BJ (cell line): Measurements from ENCODE around the gene ABCG4. TPM values are rescaled to one million over a fixed set of nuclear protein-coding genes. Genes with fewer than 3 reads are reported as not detected.
"Not testable (repeated sequence)": the region's sequence is repeated elsewhere in the genome, so short reads cannot be mapped to it uniquely, and the experiment has no call there.

ENCODE experiments used
- CTCF ChIA-PET: fragments of 350-600 bp; formaldehyde crosslinking; extraction: SDS; loops from one replicate; lab custom pipeline; 2021; ENCODE audit warnings: antibody characterized with exemption, inconsistent platforms; lab: Yijun Ruan, JAX
- POLR2A ChIA-PET: fragments of 300-600 bp; sonication (Branson Sonifier 250); formaldehyde crosslinking; extraction: SDS; loops from one replicate; lab custom pipeline; 2021; ENCODE audit warnings: antibody characterized with exemption; lab: Charles Lee
- DNase-seq: peaks from one replicate; pipeline ENCODE4 v3.0.0-alpha.2; 2011; ENCODE audit warnings: low read depth
- H3K27me3 ChIP-seq: 2 replicates; pipeline ENCODE4 v1.6.0; 2011; ENCODE audit warnings: low read length; ENCODE audit not compliant: control insufficient read depth, insufficient read depth
- H3K36me3 ChIP-seq: 2 replicates; pipeline ENCODE4 v1.5.1; 2011; ENCODE audit warnings: low read length; ENCODE audit not compliant: control insufficient read depth, insufficient read depth
- H3K4me3 ChIP-seq: 2 replicates; pipeline ENCODE4 v1.5.1; 2011; ENCODE audit warnings: low read depth, mild to moderate bottlenecking, control low read depth, low read length
- polyA plus RNA-seq: library from polyadenylated mRNA; depleted of rRNA; stranded (reverse); fragments of >200 nt; gene quantifications from 2 replicates; pipeline ENCODE4 v1.2.3, GENCODE V29; 2011
- TF ChIP-seq, protein P1 (sequence below): IDR thresholded peaks from 2 replicates; pipeline ENCODE4 v1.5.1; 2011; ENCODE audit warnings: low read depth, mild to moderate bottlenecking, control low read depth, inconsistent platforms, low read length, moderate library complexity; ENCODE audit not compliant: insufficient read depth

ABCG4 gene
- polyA plus RNA-seq, 1 experiment = 0.17 TPM

DNA sequence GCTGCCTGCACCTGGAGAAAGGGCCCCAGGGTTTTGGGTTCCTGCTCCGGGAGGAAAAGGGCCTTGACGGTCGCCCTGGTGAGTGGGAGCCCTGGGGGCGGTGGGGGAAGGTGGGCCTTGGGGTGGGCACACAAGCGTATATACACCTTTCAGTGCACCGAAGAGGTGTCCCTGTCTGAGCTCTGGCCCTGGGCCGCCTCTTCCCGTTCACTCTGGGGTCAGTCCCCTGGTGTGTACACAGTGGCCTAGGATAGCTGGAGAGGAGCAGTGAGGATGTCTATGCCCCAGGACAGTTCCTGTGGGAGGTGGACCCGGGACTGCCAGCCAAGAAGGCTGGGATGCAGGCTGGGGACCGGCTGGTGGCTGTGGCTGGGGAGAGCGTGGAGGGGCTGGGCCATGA, 39.2 kb downstream of the ABCG4 start:
- no peak for DNase-seq
- POLR2A ChIA-PET = no interaction called here
- H3K36me3 ChIP-seq = no peaks in the 10 kb centered on the region
- peaks cover 6% of the 10 kb centered on the region for H3K27me3 ChIP-seq
- TF ChIP-seq, protein P1, sequence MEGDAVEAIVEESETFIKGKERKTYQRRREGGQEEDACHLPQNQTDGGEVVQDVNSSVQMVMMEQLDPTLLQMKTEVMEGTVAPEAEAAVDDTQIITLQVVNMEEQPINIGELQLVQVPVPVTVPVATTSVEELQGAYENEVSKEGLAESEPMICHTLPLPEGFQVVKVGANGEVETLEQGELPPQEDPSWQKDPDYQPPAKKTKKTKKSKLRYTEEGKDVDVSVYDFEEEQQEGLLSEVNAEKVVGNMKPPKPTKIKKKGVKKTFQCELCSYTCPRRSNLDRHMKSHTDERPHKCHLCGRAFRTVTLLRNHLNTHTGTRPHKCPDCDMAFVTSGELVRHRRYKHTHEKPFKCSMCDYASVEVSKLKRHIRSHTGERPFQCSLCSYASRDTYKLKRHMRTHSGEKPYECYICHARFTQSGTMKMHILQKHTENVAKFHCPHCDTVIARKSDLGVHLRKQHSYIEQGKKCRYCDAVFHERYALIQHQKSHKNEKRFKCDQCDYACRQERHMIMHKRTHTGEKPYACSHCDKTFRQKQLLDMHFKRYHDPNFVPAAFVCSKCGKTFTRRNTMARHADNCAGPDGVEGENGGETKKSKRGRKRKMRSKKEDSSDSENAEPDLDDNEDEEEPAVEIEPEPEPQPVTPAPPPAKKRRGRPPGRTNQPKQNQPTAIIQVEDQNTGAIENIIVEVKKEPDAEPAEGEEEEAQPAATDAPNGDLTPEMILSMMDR = no peak
- no peak overlapping the region for H3K4me3 ChIP-seq
- CTCF ChIA-PET = no interaction called here

DNA sequence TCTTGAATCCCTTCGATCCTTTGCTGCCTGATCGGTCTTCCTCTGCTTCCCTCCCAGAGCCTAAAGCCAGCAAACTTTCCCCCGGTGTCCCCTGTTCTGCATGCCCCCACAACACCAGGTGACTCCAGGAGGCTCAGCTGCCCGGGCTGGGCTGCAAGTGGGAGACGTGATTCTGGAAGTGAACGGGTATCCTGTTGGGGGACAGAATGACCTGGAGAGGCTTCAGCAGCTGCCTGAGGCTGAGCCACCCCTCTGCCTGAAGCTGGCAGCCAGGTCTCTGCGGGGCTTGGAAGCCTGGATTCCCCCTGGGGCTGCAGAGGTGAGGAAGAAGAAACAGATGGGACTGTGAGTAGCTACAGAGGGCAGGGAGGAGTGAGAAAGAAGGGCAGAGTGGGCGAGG, 40.0 kb downstream of the ABCG4 start:
- ChIA-PET CTCF (interaction anchor here (0.9 kb wide), 1 partner anchor 96 kb away, joined by 3 read pairs; no protein-coding TSS in a partner anchor), POLR2A (no interaction called here)
- H3K36me3 ChIP-seq = no peaks in the 10 kb centered on the region
- no peak for DNase-seq
- H3K4me3 ChIP-seq = no peak overlapping the region
- TF ChIP-seq, protein P1 = no peak
- peaks cover 6% of the 10 kb centered on the region for H3K27me3 ChIP-seq

DNA sequence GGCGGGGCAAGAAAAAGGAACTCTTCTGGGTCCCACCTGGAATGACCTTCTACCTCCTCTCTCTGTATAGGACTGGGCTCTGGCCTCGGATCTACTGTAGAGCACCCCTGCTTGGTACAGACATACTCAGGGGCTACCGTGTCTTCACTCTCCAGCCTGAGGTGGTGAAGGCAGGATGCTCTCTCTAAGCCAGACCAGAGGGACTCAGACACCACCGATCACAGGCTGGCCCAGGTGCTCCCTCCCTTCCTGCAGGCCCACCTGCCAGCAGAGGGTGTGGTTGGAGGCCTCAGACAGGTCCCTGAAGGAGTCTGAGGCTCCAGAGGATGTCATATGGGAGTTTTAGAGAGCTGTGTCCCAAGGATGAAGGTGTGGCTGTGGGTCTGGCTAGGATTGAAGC, 40.5 kb downstream of the ABCG4 start:
- no peaks in the 10 kb centered on the region for H3K36me3 ChIP-seq
- TF ChIP-seq, protein P1 = no peak
- CTCF ChIA-PET = interaction anchor here (0.9 to 1.3 kb wide), 2 partner anchors 13 to 95 kb away, joined by 3 read pairs; no protein-coding TSS in a partner anchor
- POLR2A ChIA-PET = interaction anchor here (0.6 kb wide), 1 partner anchor 174 kb away, joined by 5 read pairs; no protein-coding TSS in a partner anchor
- H3K27me3 ChIP-seq = peaks cover 6% of the 10 kb centered on the region
- DNase-seq = no peak
- H3K4me3 ChIP-seq = no peak overlapping the region

DNA sequence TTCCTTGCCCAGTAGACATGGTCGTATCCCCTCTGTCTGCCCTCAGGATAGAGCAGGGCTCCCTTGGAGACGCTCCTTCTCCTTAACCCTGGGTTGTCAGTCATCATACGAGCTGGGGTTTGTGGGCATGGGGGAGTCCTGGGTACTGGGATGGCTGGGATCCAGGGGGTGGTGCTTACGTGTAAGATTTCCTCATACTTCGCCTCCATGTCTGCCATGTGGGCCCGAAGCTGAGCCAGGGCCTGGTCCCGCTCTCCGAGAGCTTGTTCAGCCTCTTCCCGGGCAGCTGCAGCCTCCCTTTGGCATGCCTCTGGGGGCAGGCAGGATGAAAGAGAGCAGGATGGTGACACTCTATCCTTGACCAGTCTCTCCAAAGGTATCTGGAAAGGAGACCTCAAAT, 41.7 kb downstream of the ABCG4 start:
- ChIA-PET POLR2A (no interaction called here), CTCF (interaction anchor here (1.3 kb wide), 3 partner anchors 12 to 125 kb away, joined by 3 to 4 read pairs (median 3); no protein-coding TSS in a partner anchor)
- H3K27me3 ChIP-seq = peaks cover 6% of the 10 kb centered on the region; the same call in 1 of the 2 replicates
- no peak for DNase-seq
- H3K36me3 ChIP-seq = no peaks in the 10 kb centered on the region
- H3K4me3 ChIP-seq = no peak overlapping the region
- TF ChIP-seq, protein P1 = no peak

DNA sequence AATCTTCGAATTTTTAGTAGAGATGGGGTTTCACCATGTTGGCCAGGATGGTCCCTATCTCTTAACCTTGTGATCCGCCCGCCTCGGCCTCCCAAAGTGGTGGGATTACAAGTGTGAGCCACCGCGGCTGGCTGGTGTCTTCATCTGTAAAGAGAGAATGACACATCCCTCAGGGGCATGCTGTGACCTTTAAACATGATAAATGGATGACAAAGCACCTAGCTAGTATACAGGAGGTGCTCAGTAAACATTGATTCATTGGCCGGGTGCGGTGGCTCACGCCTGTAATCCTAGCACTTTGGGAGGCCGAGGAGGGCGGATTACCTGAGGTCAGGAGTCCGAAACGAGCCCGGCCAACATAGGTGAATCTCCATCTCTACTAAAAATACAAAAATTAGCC, 42.4 kb downstream of the ABCG4 start:
- POLR2A ChIA-PET, DNase-seq, H3K4me3 ChIP-seq, H3K27me3 ChIP-seq, H3K36me3 ChIP-seq: not testable (repeated sequence)
- CTCF ChIA-PET = interaction anchor here (0.7 to 1.3 kb wide), 4 partner anchors 9 to 126 kb away, joined by 3 to 4 read pairs (median 4); no protein-coding TSS in a partner anchor
